ENCODE data around the gene SKAP2. TPM values are rescaled to one million over a fixed set of nuclear protein-coding genes. Genes with fewer than 3 reads are reported as not detected.

SKAP2 gene
- total RNA-seq, 1 experiment from 2014 or later = 30.7 TPM

DNA sequence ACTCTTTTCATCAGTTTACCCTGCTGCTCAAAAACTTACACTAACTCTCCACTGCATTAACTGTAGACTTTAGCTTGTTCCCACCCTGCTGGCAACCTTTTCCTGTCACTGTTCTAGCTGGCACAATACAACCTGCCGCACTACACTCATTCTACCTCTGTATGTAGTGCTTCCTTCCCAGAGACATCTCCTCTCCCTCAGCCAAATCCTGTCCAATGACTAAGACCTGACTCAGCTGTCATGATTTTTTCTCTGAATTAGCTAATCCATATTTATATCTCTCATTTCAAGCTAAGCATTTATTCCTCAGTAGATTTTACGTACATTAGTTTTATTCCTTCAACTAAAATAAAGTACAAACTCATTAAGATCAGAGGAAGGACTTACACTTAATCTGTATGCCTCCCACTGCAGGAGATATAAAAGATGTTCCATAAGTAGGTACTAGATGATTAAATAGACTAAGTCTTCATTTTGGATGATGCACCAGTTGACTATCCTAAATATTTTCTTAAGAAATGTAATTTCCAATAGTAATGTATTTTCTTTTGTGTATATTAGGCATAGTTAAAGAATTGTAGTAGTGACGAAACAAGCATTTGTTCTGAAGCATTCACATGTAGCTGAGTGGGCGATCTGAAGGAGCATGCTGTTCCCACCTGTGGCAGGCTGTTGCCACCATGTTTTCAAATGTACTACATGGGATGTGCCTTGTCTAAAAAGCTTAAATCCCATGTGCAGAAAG is 189.1 kb downstream of the SKAP2 start:
- ChIA-PET RAD21 (ENCODE audit: low non-redundant PET in 1 of 2, low total read pairs in 2 of 2, uncharacterized antibody in 2 of 2, unreplicated experiment in 2 of 2) (interaction anchor here in 1 of 2 experiments (0.9 kb wide), 1 partner anchor 486 kb away, joined by 3 read pairs; no protein-coding TSS in a partner anchor), POLR2A (no interaction called here), CTCF (interaction anchor here (0.6 to 2.6 kb wide), 5 partner anchors 8 to 485 kb away, joined by 3 to 10 read pairs (median 5); no protein-coding TSS in a partner anchor)
- peaks cover 0 to 7% of the 10 kb centered on the region in 2 experiments; a peak in 1 of 4 replicates for H3K4me1 ChIP-seq (ENCODE audit: control insufficient read depth in 1 of 2, insufficient read depth in 2 of 2, low read length in 2 of 2)
- no peaks in the 10 kb centered on the region for H3K9me2 ChIP-seq (ENCODE audit: insufficient read depth)
- DNase-seq (ENCODE audit: low read depth, low spot score) (no peak), ATAC-seq (peak; percentile 67)
- no peaks in the 10 kb centered on the region for H3K36me3 ChIP-seq (ENCODE audit: control insufficient read depth in 1 of 2, insufficient read depth in 2 of 2, low read length in 2 of 2)
- H3K79me2 ChIP-seq (ENCODE audit: insufficient read depth, low read length) = no peaks in the 10 kb centered on the region
- intact Hi-C loops (cut with micrococcal nuclease) = loop anchor here (10.0 kb wide), 1 partner anchor 1249 kb away; no protein-coding TSS in a partner anchor
- no peak overlapping the region for H3K4me3 ChIP-seq (replicated peaks in 1 of 2; ENCODE audit: low read depth in 1 of 2, low read length in 2 of 2)
- H3K27me3 ChIP-seq (ENCODE audit: insufficient read depth, low read length) = no peaks in the 10 kb centered on the region
- no peak overlapping the region for H3K9ac ChIP-seq (ENCODE audit: low read length)
- TF ChIP-seq, protein P1, sequence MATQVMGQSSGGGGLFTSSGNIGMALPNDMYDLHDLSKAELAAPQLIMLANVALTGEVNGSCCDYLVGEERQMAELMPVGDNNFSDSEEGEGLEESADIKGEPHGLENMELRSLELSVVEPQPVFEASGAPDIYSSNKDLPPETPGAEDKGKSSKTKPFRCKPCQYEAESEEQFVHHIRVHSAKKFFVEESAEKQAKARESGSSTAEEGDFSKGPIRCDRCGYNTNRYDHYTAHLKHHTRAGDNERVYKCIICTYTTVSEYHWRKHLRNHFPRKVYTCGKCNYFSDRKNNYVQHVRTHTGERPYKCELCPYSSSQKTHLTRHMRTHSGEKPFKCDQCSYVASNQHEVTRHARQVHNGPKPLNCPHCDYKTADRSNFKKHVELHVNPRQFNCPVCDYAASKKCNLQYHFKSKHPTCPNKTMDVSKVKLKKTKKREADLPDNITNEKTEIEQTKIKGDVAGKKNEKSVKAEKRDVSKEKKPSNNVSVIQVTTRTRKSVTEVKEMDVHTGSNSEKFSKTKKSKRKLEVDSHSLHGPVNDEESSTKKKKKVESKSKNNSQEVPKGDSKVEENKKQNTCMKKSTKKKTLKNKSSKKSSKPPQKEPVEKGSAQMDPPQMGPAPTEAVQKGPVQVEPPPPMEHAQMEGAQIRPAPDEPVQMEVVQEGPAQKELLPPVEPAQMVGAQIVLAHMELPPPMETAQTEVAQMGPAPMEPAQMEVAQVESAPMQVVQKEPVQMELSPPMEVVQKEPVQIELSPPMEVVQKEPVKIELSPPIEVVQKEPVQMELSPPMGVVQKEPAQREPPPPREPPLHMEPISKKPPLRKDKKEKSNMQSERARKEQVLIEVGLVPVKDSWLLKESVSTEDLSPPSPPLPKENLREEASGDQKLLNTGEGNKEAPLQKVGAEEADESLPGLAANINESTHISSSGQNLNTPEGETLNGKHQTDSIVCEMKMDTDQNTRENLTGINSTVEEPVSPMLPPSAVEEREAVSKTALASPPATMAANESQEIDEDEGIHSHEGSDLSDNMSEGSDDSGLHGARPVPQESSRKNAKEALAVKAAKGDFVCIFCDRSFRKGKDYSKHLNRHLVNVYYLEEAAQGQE (IDR thresholded peaks at IDR 0.05; ENCODE audit: low read depth) = no peak
- TF ChIP-seq FOSL1 (IDR thresholded peaks at IDR 0.05; ENCODE audit: low read depth) (peak; percentile 48; the same call in 1 of the 2 replicates), EZH2 (IDR thresholded peaks at IDR 0.05) (no peak), JUND (IDR thresholded peaks at IDR 0.05) (0 out of 2 replicates have a peak, but pooled peaks have one; percentile 13), RAD21 (IDR thresholded peaks at IDR 0.05; ENCODE audit: low read depth) (no peak)
- H3K4me2 ChIP-seq (ENCODE audit: low read length) = 0 out of 2 replicates have a peak overlapping the region, but pooled peaks have one; percentile 3
- H3K9me3 ChIP-seq (ENCODE audit: control insufficient read depth in 1 of 2, insufficient read depth in 1 of 2, low read depth in 1 of 2, low read length in 2 of 2) = no peaks in the 10 kb centered on the region
- no peaks in the 10 kb centered on the region for H4K20me1 ChIP-seq (ENCODE audit: insufficient read depth)
- H3K27ac ChIP-seq (ENCODE audit: low read depth, low read length) = no peak overlapping the region
- H2AFZ ChIP-seq (ENCODE audit: low read depth, low read length, poor library complexity, severe bottlenecking) = no peak overlapping the region
- BruUV-seq (replicated peaks) = no TSS peak
